ENCODE data around the gene G6PC3. TPM values are rescaled to one million over a fixed set of nuclear protein-coding genes. Genes with fewer than 3 reads are reported as not detected.
A peak's percentile ranks its signal among the peaks of the same experiment; 100 is the strongest.

Gene G6PC3
- total RNA-seq, 2 donors from 2014 or later: 14.9 to 22.8 TPM

DNA sequence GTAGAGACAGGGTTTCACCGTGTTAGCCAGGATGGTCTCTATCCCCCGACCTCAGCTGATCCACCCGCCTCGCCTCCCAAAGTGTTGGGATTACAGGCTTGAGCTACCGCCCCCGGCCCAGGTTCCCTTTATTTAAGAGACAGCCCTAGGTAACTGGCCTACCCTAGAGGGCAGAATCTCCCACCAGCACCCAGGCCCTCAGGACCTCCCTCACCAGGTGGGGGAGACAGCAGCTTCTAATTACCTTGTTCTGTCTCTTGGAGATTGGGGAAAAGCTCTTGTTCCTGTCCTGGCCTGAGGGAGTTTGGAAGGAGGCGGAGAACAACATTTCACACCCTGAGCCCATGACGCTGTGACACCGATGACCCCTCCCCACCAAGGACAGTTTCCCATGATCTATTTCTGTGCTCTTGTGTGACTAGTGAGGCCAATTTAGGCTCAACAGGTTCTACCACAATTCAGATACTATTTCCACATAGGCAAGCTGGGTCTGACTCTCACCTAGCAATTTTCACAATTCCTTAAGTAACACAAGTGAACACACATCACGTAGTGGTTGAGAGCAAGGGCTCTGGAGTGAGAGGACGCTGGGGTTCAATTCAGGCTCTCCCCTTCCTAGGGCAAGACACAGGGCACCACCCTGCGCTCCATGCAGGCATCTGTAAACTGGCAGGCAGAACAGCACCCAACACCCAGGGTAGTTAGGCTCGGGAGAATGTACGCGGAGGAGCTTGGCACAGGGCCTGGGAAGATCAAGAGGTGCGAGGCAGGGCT, 32.5 kb downstream of the G6PC3 start:
- Mint-ChIP-seq H3K27me3 (no peaks in the 10 kb centered on the region), H3K27ac (no peak overlapping the region), H3K4me3 (no peak overlapping the region), H3K36me3 (ENCODE audit: low read depth) (peaks cover 11% of the 10 kb centered on the region), H3K9me3 (no peaks in the 10 kb centered on the region), H3K4me1 (peaks cover 3% of the 10 kb centered on the region)
- ATAC-seq (replicated peaks): no peak

DNA sequence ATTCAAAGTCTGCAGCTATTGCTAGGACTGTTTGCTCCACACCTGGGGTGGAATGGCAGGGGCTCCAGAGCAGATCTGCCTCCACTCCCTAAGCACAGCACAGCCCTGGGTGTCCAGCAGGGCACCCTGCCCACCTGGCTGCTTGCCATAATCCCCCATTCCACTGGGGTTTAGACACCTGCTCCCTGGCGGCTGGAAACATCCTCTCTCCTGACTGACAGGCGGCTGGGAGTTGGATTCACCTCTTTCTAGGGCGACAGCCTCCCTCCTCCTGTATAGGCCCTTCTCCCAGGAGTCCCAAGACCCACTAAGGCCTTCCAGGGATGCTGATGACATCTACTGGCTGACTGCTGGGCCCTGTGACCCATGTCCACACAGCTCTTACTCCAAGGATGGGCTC, 34.9 kb downstream of the G6PC3 start:
- ATAC-seq (replicated peaks): no peak

DNA sequence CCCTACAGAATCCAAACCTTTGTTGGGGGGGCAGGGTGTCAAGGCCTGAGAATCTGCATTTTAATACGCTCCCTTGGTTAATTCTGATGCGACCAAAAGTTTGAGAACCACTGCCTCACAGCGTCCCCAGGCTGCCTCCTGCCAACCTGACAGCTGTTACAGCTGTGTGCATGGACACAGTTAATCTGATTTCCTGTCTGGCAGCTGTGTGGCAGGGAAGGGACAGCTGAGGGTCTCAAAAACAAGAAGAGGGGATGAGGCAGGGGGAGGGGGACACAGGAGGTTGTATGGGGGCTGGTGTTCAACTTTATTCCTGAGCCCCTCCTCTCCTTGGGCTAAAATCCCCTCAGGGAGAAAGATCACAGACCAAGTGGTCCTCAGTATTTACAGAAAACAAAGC, 35.4 kb downstream of the G6PC3 start:
- Mint-ChIP-seq H3K36me3 (ENCODE audit: low read depth) (peaks cover 11% of the 10 kb centered on the region), H3K9me3 (no peaks in the 10 kb centered on the region), H3K27me3 (no peaks in the 10 kb centered on the region), H3K4me1 (peaks cover 3% of the 10 kb centered on the region), H3K4me3 (no peak overlapping the region), H3K27ac (no peak overlapping the region)
- ATAC-seq (replicated peaks): no peak

More for the DNA sequence above, 34.9 kb downstream of the G6PC3 start:
- Mint-ChIP-seq H3K36me3 (ENCODE audit: low read depth) (peaks cover 11% of the 10 kb centered on the region), H3K9me3 (no peaks in the 10 kb centered on the region), H3K27ac (no peak overlapping the region), H3K4me3 (no peak overlapping the region), H3K4me1 (peaks cover 3% of the 10 kb centered on the region), H3K27me3 (no peaks in the 10 kb centered on the region)

DNA sequence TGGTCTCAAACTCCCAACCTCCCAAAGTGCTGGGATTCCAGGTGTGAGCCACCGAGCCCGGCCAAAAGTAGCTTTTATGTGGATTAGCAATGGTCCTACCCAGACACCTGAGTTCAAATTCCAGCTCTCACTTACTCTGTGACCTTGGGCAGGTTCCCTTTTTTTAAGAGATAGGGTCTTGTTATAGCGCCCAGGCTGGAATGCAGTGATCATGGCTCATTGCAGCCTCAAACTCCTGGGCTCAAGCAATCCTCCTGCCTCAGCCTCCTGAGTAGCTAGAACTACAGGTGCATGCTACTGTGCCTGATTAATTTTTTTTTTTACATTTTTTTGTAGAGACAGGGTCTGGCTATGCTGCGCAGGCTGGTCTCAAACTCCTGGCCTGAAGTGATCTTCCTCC, 36.3 kb downstream of the G6PC3 start:
- Mint-ChIP-seq H3K4me1 (peaks cover 6% of the 10 kb centered on the region), H3K27ac (no peak overlapping the region), H3K36me3 (ENCODE audit: low read depth) (peaks cover 11% of the 10 kb centered on the region), H3K4me3 (no peak overlapping the region), H3K27me3 (no peaks in the 10 kb centered on the region), H3K9me3 (no peaks in the 10 kb centered on the region)
- no peak for ATAC-seq (replicated peaks)

DNA sequence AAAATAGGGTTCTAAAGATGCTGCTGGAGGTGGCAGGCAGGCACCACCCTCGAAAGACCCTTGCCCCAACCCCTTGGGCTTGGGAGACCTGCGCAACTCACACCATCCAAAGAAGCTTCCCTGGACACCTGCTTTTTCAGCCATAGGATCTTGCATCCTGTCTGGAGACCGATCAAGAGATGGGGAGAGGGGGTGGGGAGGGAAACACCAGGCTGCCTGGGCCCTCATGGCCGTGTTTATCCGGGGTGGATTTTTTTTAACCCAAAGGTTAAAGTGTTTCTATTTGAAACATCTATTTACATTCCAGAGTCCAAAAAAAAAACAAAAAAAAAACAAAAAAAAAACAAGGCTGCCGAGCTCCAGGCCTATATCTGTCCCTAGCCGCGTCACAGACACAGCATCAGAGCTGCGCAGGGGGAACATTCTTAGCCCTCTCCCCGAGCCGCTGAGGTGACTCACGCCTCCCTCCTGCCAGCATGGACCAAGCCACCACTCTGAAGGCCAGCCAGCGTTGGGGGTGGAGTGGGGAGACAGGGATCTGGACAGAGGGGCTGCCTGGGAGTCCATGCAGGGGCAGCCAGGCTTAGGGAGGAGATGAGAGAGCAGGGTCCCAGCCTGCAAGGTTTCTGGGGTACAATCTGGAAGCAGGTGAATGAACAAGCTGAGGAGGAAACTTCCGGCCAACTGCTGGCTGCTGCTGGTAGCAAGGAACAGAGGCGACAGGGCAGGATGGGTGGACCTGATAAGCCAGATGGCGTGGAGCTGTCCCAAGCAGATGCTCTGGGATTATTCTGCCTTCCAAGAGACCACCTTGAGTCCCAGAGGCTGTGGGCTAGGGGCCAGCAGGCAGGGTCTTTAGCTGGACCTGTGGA, 38.1 kb downstream of the G6PC3 start:
- H3K27me3 Mint-ChIP-seq: no peaks in the 10 kb centered on the region
- H3K4me1 Mint-ChIP-seq: peaks cover 12% of the 10 kb centered on the region
- H3K36me3 Mint-ChIP-seq (ENCODE audit: low read depth): peaks cover 6% of the 10 kb centered on the region
- H3K27ac Mint-ChIP-seq: no peak overlapping the region
- no peak overlapping the region for H3K4me3 Mint-ChIP-seq
- no peaks in the 10 kb centered on the region for H3K9me3 Mint-ChIP-seq
- ATAC-seq (replicated peaks): no peak

DNA sequence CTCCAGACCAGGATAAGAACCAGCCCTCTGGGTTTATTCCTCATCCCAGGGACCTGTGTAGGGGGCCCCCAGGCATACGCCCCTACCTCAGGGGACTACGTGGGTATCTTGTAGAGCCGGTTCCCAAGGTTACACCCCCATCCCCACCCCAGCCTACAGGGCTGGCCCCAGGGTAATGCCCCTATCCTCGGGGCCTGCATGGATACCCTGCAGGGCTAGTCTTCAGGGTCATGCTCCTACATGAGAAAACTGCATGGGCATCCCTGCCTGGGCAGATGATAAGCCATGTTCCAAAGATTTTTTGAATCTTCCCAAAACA, 38.7 kb downstream of the G6PC3 start:
- H3K9me3 Mint-ChIP-seq: no peaks in the 10 kb centered on the region
- no peak for ATAC-seq (replicated peaks)
- H3K36me3 Mint-ChIP-seq (ENCODE audit: low read depth): peaks cover 9% of the 10 kb centered on the region
- H3K27me3 Mint-ChIP-seq: no peaks in the 10 kb centered on the region
- no peak overlapping the region for H3K27ac Mint-ChIP-seq
- no peak overlapping the region for H3K4me3 Mint-ChIP-seq
- peaks cover 13% of the 10 kb centered on the region for H3K4me1 Mint-ChIP-seq

DNA sequence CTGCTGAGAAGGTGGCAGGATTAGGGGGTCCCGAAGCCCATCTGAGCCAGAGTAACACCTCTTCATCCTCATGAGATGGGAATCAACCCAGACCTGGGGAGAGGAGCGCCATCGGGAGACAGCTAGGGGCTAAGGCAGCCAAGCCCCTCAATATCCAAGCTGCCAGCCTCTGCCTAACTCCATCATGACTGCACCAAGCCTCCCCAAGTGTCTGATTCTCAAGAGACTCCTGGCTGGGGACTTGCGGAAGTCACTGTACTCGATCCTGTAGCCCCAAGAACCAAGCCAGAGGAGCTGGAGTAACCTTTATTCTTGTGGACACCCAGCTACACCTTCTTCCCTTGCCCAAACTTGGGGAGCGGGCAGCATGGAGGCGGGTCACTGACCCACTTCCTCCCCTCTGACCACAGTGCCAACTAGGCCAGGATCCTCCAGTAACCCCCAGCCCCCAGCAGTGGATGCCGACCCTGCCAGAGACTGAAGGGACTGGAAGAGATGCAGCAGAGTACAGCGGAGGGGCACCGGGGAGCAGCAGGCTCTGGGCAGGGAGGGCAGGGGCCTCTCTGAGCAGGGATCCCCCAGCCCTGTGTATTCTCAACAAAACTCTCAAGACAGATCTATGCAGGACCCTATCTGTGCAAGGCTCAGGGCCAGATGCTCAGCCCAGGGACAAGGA, 39.6 kb downstream of the G6PC3 start:
- no peak for ATAC-seq (replicated peaks)
- Mint-ChIP-seq H3K4me3 (no peak overlapping the region), H3K27ac (no peak overlapping the region), H3K9me3 (no peaks in the 10 kb centered on the region), H3K36me3 (ENCODE audit: low read depth) (peaks cover 6% of the 10 kb centered on the region), H3K4me1 (peaks cover 13% of the 10 kb centered on the region), H3K27me3 (no peaks in the 10 kb centered on the region)

DNA sequence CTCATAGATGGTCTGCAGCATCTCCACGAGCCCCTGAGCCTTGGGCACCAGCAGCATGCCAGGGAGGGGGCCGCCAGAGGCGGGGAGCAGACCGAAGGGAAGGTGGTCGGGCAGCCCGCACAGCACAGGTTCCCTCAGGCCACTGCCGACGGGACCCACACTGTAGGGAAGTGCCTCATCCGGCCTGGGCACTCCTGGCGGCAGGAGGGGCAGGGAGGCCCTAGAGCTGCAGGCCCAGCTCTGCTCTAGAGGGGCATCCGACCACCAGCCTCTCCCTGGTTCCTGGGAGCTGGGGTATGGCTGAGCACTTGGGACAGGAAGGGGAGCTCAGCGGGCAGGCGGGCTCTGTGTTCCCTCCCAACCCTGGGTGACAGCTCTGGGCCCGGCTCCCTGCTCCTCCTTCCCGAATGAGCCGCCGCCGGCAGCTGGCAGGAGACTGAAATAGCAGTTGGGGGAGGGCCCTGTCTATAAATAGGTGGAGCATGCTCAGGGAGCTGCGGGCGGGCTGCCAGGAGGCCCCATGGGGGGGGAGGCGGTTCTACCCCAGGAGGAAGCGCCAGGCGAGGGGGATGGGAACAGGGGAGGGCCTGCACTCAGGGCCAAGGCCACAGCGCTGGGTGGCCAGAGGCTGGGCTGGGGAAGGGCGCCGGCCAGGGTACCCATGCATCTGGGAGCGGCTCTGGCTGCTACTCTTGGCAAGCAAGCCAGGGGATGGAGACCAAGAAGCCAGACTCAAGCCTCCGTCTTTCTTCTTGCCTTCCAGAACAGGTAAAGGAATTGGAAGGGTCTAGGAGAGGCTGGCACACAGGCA, 40.5 kb downstream of the G6PC3 start:
- Mint-ChIP-seq H3K27ac (no peak overlapping the region), H3K4me3 (no peak overlapping the region), H3K36me3 (ENCODE audit: low read depth) (peaks cover 11% of the 10 kb centered on the region), H3K9me3 (no peaks in the 10 kb centered on the region), H3K4me1 (peaks cover 13% of the 10 kb centered on the region), H3K27me3 (no peaks in the 10 kb centered on the region)
- ATAC-seq (replicated peaks): peak; percentile 37

DNA sequence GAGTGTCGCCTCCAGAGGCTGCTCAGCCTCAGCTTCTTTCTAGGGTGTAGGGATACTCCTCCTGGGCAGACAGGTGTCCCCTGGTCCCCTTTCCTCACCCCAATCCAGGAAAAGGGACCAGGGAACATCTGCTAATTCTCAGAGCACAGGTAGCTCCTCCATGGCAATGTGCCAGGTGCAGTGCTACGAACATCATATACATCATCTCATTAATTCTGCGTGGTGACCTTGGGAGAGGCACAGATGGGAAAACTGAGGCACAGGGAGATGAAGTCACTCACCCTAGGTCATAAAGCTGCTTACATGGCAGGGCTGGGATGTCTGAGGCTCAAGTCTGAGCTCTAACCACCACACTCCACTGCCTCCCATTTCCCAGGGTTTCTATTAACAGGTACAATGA, 41.2 kb downstream of the G6PC3 start:
- peak overlapping the region; percentile 63 for H3K27ac Mint-ChIP-seq
- H3K4me1 Mint-ChIP-seq: peaks cover 13% of the 10 kb centered on the region
- peaks cover 11% of the 10 kb centered on the region for H3K36me3 Mint-ChIP-seq (ENCODE audit: low read depth)
- no peak overlapping the region for H3K4me3 Mint-ChIP-seq
- no peaks in the 10 kb centered on the region for H3K27me3 Mint-ChIP-seq
- no peak for ATAC-seq (replicated peaks)
- H3K9me3 Mint-ChIP-seq: no peaks in the 10 kb centered on the region

DNA sequence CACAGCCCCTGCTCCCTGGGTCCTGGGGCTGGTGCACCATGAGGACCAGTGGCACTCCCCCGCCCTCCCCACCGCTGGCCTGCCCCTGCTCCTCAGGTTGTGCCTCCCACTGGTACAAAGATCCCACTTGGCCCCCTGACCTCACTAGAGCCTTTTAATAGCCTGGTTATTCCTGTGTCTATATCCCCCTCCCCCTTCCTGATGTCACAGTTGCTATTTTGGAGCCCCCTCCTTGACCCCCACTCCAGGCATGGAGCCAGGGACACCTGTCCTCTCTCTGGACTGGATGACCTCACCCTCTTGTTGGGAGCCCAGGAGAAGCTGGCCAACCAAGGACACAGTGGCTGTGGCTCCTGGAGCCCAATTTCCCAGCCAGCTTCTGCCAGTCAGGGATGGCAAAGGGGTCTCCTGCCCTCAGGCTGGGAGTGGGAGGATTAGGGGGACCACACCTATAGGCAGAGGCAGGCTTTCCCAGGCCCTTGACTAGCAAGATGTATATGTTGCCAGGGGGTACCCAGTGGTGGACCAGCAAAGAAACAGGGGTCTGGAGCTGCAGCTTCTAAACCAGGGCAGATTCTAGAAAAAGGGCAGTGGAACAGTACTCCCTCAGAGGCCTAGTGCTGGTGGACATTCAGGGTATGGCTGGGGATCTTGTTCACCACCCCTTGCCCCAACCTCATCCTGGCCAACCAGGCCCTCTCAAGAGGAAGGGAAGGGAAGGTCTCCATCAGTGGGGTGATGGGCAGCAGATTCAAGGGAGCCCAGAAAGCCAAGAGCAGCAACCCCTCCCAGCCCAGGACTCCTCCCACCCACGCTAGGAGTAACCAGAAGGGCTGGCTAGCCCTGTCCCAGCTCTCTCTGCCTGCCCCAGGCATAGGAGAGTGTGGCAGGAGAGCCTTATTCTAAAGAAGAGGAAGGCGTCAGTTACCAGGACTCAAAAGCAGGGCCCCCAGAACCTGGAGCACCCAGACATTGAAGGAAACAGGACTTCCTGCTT, 42.0 kb downstream of the G6PC3 start:
- peaks cover 11% of the 10 kb centered on the region for H3K36me3 Mint-ChIP-seq (ENCODE audit: low read depth)
- H3K4me1 Mint-ChIP-seq: peaks cover 12% of the 10 kb centered on the region
- H3K4me3 Mint-ChIP-seq: no peak overlapping the region
- no peaks in the 10 kb centered on the region for H3K9me3 Mint-ChIP-seq
- ATAC-seq (replicated peaks): no peak
- H3K27ac Mint-ChIP-seq: no peak overlapping the region
- H3K27me3 Mint-ChIP-seq: no peaks in the 10 kb centered on the region

DNA sequence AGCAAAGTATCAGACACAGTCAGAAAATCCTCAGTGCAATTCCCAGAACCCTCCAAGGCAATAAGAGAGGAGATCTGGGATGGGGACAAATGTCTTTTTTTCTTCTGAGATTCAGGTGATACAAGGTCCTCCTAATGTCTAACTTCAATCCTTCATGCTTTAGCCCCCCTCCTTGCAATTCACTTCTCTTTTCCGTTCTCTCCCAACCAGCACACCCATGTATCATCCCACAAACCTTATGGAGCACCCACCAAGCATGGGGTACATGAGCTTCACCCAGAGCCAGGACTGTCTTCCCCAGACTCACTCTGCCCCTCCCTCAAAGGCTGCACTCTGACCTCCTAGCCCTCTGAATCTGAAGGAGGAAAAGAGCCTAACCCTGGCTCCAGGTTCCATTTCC, 42.8 kb downstream of the G6PC3 start:
- Mint-ChIP-seq H3K4me1 (peaks cover 12% of the 10 kb centered on the region), H3K9me3 (no peaks in the 10 kb centered on the region), H3K36me3 (ENCODE audit: low read depth) (peaks cover 11% of the 10 kb centered on the region), H3K4me3 (no peak overlapping the region), H3K27me3 (no peaks in the 10 kb centered on the region), H3K27ac (peak overlapping the region; percentile 80)
- no peak for ATAC-seq (replicated peaks)

DNA sequence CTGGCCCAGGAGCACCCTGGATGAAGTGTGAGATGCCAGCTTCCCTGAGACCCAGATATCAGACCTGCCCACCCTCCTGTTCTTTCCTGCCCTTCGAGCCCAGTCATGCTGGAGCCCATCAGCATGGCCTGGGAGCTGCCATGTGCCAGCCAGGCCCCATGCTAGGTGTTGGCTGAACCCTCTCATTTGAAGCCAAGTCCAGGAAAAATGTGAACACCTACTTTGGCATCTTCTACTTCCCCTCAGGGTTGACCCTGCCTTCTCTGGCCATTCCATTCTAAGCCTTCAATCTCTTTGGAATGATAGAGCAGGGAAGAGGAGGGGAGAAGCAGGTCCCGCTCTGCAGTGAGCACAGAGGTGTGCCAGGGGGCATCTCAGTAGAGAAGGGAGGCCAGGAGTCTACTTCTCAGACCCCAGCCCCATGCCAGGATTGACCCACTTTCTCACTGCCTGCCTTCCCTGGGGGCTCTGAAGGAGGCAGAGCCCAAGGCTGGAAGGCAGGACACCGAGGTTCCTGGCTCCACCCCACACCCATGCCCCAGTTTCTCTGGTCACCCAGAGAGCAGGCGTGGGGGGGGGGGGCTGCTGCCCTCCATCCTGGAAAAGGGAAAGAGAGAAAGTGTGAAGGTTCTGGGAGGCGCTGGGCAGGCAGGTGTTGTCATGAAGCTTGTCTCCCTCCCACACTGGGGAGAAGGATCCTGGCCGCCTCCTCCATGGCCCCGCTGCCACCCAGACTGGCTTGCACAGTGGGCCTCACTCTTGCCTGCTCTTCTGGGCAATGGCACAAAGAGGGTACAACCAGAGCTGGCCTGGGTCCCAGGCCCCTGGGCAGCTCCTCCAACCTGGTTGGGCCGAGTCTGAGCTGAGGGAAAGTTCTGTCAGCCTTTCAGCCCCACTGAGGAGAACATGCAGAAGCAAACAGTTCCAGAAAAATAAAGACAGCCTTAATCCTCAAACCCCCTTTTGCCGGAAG, 43.6 kb downstream of the G6PC3 start:
- H3K27ac Mint-ChIP-seq: peak overlapping the region; percentile 80
- no peak for ATAC-seq (replicated peaks)
- no peaks in the 10 kb centered on the region for H3K27me3 Mint-ChIP-seq
- H3K36me3 Mint-ChIP-seq (ENCODE audit: low read depth): peaks cover 11% of the 10 kb centered on the region
- peaks cover 18% of the 10 kb centered on the region for H3K4me1 Mint-ChIP-seq
- no peak overlapping the region for H3K4me3 Mint-ChIP-seq
- no peaks in the 10 kb centered on the region for H3K9me3 Mint-ChIP-seq

Data from activated T-helper 17 cell treated with anti-CD3 and anti-CD28 coated beads, Interleukin-2, amount 50 U/mL, for 72 hours (primary cell).